WTC11 (cell line): ENCODE measurements around the gene SDF4.

Experiments used
- ATF3 ChIP-seq: sonication (generic); formaldehyde crosslinking; conservative IDR thresholded peaks from 2 replicates; pipeline ENCODE4 v1.8.1; 2022; ENCODE audit warnings: mild to moderate bottlenecking, missing genetic modification reagents
- CTCF ChIP-seq: fragments of 200-600 bp; IDR thresholded peaks from 2 replicates; pipeline ENCODE4 v1.8.0; 2022; ENCODE audit warnings: antibody characterized with exemption
- KAT7 ChIP-seq: sonication (generic); formaldehyde crosslinking; IDR thresholded peaks from 2 replicates; pipeline ENCODE4 v1.8.1; 2023; ENCODE audit warnings: missing genetic modification reagents, mild to moderate bottlenecking, borderline replicate concordance
- TP53 ChIP-seq: sonication (generic); formaldehyde crosslinking; IDR thresholded peaks from 2 replicates; pipeline ENCODE4 v1.8.1; 2023; ENCODE audit warnings: mild to moderate bottlenecking, missing genetic modification reagents

- TF ChIP-seq KAT7 (CRISPR knock-in tag) (no peak), ATF3 (CRISPR knock-in tag) (no peak), CTCF (no peak), TP53 (CRISPR knock-in tag) (no peak)
Observed at GRCh38 chr1:1204425-1204920, 27.3 kb downstream of the SDF4 start.
